Measurements from ENCODE around the gene GGA2.
"Not testable (repeated sequence)": the region's sequence is repeated elsewhere in the genome, so short reads cannot be mapped to it uniquely, and the experiment has no call there.

The GGA2 gene

DNA sequence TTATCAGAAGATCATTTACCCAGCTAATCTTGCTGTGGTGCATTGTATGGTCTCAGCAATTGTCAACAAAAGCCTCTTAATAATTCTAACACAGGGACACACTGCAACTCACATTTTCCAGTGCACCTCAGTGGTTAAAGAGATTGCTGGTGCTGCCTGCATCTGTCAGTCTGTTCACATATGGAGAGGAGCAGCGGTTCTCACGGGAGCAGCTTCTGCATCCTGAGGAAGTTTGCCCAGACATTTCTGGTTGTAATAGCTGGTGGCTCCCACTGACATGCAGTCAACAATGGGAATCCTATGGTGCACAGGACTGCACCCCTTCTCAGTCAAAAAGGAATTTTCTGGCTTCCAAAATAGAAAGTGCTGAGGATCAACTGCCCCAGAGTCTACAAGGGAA lies 7.8 kb downstream of the GGA2 start:
- DNase-seq, result no peak

DNA sequence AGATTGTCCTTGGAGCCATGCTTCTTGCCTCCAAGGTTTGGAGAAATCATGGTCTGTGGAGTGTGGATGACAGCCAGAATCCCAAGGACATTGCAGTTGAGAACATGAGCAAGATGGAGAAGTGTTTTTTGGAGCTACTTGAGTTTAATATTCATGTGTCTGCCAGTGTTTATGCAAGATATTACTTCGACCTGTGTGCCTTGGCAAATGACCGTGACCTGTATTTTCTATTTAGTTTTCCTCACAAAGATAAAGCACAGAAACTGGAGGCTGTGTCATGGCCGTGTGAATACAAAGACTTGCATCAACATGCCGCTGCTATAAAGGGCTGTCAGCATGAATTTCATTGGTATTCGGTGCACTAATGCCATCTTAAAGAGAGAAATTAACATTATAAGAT lies 9.0 kb downstream of the GGA2 start:
- no peak for DNase-seq

DNA sequence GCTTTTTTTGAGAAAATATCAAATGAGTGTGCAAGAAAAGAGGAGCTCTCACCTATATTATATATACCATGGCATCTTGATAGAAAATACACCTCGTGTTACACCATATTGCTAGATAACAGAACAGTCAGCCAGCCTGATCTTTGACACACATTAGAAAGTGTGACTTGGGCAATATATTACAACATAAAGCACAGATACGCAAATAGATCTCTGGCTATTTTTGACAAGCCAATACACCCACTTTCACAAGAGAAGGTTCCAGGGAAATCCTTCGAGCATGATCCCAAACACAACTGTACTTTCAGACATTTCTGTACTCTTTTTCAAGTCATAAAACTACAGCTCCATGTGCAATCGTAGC lies 9.4 kb downstream of the GGA2 start:
- DNase-seq, result no peak

DNA sequence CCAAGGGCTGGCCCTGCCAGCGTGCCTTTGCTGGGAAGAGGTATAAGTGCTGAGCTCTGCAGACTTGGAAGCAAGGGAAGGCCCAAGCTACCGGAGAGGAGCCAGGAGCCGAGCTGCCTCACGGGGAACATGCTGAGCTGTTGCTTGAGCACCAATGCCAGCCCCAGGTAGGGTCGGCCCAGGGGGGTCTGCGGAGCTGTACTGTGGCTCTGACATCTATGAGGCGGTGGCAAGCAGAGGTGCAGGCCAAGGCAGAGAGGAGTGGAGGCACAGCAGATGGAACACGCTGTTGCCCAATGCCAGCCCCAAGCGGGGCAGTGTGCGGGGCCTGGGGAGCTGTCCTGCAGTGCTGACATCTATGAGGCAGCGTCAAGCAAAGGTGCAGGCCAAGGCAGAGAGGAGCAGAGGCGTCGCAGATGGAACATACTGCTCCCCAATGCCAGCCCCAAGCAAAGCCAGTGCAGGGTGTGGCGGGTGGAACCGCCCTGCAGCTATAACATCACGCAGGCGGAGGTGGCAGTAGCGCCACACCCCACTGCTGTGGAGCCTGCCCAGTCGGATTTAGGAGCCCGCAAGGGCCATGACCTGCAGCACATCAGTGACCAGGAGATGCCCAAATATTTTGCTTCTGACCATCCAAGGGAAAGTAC lies 10.0 kb downstream of the GGA2 start:
- DNase-seq, result no peak

DNA sequence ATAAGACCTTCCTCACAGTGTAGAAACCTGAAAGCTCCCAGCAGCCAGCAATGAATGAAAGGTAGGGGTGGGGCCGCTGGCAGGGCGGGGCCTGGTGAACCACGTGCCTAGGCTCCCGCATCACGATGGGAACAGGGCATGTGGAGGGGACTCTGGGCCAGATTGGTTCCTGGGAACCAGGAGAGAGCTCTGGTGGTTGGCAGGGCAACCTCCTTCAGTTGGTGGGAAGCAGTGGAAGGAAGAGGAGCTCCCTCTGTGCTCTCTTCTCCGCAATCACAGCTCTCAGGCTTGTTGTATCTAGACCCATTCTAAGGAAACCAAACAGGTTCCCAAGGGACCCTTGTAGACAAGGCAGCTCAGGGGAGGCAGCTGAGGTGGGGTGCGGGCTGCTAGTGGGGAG lies 10.5 kb downstream of the GGA2 start:
- no peak for DNase-seq

DNA sequence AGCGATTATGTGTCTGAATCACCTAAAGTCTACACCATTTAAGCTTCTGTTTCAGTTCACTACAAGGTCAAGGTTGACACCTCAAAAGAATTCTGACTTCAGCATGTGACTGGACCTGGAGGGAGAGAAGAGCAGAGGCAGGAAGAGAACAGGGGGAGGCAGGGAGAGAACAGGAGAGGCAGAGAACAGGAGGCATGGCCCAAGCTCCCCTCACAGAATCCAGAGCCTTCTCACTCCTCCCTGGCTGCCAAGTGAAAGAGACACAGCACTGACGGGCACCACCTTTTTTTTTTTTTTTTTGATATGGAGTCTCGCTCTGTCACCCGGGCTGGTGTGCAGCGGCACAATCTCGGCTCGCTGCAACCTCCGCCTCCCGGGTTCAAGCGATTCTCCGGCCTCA lies 11.4 kb downstream of the GGA2 start:
- DNase-seq, result no peak

DNA sequence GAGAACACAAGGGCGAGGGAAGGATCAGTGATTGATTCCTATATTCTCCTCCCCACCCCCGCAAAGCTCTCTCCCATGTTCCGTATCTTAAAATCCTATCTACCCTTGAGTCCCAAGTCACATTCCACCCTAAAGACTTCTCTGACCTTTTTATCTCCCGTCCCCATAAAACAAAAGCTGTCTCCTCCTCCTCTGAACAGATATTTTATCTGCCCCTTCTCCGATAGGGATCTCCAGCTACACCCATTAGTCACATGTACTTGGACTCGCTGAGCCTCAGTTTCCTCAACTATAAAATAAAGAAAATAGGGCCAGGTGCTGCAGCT lies 12.8 kb downstream of the GGA2 start:
- DNase-seq, result no peak

DNA sequence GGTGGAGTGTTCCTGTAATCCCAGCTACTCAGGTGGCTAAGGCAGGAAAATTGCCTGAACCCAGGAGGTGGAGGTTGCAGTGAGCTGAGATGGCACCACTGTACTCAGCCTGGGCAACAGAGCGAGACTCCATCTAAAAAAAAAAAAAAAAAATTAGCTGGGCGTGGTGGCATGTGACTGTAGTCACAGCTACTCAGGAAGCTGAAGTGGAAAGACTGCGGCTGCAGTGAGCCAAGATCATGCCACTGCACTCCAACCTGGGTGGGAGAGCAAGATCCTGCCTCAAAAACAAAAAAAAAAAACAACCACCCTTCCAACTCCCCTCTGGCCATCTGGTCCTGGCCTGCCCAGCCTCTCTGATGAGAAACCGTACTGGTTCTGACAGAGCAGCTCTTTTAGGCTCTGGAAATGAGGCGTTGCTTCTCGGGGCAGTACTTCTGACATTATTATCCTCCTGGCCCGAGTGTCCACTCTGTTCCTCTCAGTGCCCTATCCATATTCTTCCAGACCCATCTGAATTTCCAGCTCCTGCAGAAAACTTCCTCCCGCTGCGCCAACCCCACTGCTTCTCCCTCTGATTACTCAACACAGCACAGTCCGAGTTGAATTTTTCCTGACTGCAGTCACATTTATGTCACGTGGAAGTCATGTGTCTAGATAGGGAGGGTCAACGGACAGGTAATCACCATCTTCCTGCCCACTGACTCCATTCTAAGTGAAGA lies 13.3 kb downstream of the GGA2 start:
- no peak for DNase-seq

DNA sequence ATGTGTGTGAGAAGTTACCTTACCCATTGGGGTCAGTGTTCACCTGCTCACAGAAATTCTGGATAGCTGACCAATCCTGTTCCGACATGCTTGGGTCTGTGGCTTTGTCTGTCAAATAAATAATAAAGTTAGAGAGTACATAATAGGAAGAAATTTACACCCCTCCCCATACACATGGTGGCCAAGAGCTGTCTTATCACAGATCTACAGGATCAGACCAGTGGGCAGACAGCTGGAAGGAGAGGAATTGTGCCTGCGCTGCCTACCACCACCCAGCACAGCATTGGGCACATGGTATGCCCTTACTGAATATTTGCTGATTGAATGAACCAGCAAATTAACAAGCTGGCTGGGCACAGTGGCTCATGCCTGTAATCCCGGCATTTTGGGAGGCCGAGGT lies 14.6 kb downstream of the GGA2 start:
- DNase-seq, result no peak

DNA sequence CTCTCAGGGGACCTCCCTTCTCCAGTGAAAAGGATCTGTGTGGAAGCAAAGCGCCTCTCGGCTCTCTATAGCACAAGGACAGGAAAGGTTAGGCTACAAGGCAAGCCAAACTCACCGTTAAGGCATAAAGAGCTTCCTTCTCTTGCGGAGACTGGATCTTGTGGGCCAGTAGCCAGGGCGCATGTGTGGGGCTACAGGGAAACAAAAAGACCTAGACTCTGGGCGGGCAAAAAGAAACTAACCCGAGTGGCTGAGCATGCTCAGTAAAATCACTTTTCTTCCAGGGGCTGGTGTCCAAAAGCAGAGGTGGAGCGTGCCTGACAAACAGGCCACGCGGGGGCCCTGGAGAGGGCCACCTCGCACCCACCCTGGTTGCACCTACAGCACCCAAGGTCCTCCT lies 16.1 kb downstream of the GGA2 start:
- no peak for DNase-seq

DNA sequence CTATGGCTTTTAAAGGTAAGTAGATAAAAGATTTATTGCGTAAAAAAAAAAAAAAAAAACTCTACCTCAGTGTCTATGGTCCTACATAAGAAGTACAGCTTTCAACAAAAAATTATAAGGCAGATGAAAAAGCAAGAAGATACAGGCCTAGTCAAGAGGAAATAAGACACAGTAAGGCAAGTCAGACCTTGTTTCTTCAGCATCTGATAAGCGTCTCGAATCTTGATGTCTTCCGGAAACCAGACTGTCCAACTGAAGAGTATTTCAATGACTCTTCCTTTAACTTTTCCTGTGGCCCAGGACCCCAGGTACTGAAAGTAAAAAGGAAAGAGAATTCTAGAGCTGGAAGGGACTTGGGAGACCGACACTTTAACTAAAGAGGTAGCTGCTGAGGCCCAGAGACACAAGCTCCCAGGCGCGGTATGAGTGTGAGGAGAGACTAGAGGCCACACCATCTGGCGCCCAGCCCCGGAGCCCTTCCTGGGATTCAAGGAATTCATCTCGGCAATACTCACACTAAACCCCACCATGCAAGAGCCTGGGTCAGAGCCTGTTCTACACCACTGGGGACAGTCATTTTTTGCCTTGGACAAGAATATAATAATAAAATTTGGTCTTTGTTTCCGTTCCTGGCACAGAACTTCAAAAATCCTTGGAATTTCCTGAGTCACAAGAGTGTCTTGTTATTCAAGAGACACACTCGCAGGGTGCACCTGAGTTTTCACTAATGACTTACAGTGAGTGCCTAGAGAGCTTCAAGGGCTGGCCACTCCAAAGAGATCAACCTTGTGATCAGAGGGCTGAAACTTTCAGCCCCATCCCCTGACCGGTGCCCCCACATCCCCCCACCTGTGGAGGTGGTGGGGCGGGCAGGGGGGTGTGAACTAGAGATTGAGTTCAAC lies 18.6 kb downstream of the GGA2 start:
- no peak for DNase-seq

DNA sequence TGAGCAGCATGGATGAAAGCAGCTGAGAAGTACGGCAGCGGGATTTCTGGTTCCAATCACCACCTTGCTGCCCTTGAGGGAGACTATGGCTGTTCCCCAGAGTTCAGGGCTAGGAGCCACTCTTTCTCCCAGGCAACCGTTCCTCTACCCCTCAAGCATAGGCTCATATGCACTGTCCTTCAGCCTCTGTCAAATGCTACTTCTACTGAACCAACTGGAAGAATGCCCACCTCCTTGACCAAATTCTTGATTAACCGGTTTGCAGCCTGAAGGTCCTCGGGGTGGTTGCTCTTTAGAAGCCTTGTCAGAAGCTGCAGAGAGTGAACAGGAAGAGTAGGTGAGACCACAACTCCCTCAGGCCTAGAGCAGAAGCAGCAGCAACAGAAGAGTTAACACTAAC lies 23.8 kb downstream of the GGA2 start:
- no peak for DNase-seq

DNA sequence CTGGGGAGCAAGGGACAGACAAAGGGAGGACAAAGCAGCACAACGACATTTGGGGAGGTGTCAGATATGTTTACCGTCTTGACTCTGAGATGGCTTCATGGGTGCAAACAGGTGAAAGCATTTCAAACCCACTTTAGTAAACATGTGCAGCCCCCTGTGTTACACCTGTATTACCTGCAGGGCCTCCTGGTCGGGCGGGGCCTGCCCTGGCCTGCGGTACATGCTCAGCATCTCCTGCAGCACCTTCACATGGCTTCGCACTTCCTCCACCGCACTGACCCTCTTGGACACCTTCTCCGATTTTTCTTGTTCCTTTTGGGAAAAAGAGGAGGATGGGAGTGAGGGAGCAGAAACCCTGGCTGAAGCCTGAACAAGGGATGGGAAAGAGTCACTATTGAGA lies 24.5 kb downstream of the GGA2 start:
- DNase-seq, result no peak

DNA sequence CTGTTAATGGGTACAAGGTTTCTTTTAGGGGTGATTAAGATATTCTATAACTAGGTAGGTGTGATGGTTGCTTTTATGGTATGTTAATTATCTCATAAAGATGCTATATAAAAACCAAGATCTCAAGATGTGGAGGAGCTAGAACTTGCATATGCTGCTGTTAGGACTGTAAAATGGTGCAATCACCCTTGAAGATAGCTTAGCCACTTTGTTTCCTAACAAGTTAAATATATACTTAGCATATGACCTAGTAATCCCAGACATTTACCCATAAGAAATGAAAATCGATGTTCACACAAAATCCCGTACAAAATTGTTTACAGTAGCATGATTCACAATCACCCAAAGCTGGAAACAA lies 25.1 kb downstream of the GGA2 start:
- no peak for DNase-seq

DNA sequence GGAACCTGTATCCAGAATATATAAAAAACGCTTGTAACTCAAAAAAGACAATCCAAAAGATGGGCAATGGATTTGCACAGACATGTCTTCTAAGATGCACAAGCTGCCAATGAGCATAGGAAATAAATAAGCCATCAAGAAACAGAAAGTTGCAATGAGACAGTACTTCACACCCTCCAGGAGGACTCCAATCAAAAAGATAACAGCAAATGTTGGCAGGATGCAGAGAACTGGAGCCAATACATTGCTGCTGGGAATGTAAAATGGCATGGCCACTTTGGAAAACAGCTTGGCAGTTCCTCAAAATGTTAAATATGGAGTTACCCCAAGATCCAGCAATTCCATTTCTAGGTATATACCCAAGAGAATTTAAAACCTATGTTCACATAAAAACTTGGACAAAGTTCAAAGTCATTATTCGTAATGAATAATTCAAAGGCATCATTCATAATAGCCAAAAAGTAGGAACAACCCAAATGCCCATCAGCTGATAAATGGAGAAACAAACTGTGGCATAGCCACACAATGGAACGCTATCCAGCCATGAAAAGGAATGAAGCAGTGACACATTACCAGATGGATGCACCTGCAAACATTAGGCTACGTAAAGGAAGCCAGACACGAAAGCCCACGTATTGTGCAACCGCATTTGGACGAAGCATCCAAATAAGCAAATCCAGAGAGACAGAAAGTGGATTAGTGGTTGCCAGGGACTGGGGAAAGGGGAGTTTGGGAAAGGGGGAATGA lies 25.6 kb downstream of the GGA2 start:
- no peak for DNase-seq

DNA sequence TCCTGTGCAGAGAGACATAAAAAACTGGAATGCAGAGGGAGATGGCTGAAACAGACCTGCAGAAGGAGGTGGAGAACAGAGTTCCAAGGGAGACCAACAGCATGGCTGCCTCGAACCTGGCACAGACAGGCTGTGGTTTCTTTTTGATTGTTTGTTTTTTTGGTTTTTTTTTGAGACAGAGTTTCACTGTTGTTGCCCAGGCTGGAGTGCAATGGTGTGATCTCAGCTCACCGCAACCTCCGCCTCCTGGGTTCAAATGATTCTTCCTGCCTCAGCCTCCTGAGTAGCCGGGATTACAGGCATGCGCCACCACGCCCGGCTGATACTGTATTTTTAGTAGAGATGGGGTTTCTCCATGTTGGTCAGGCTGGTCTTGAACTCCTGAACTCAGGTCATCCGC lies 26.8 kb downstream of the GGA2 start:
- DNase-seq, result not testable (repeated sequence)

DNA sequence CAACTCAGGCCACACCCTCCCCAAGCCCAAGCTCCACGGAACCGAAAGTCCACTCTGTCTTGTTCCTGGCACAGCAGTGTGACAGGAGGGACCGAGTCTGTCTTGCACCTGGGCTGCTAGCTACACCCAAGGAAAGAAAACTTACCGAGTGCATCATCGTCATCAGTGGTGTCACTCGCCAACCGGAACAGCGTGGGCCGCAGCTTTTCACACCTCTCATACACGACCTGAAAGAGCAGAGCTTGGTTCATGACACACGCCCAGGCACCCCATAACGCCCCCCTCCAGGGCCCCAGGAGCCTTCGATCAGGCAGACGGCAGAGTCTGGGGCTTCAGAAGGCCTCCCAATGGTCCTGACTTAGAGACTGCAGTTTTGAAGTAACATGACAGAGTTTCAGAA lies 27.5 kb downstream of the GGA2 start:
- DNase-seq, result no peak

DNA sequence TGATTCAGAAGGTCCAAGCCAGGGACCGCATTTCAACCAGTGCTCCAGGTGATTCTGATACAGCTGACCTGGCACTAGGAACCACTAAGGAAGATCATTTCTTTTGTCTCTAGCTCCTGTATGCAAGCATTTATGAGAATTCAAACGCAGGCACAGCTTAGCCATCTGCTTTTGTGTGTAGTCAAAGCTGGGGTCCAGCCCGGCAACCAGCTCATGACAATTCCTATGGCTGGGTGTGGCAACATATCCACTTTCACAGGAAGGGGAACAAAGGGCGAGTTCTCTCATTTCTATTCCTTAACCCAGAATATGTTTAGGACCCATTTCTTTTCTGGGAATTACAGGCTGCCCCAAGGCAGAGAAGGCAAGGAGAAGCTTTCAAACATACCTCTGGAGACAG lies 30.0 kb downstream of the GGA2 start:
- no peak for DNase-seq

DNA sequence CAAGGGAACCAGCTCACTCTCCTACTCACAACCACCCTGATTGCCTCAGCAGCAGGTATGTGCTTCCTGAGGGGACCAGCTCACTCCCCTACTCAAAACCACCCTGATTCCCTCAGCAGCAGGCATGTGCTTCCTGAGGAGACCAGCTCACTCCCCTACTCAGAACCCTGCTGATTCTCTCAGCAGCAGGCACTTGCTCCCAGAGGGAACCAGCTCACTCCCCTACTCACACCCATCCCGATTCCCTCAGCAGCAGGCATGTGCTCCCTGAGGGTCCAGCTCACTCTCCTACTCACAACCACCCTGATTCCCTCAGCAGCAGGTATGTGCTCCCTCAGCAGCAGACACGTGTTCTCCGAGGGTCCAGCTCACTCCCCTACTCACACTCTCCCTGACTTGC lies 31.2 kb downstream of the GGA2 start:
- DNase-seq, result no peak

DNA sequence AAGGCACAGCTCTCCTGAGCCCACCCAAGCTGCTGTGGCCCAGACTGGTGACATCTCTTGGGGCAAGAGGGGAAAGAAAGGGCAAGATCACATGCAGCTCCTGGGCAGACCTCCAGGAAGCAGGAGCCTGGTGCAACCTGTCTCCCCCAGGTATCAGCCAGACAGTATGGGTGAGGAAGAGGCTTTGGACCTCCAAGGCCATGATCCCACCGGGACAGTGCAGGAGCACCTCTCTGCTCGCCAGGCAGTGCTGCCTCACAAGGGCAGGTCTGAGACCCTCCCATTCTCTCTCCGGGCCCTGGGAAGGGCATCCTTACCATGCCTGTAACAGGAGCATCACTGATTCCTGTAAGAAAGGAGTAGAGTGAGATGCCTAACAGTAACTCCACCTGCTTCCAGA lies 31.7 kb downstream of the GGA2 start:
- no peak for DNase-seq

DNA sequence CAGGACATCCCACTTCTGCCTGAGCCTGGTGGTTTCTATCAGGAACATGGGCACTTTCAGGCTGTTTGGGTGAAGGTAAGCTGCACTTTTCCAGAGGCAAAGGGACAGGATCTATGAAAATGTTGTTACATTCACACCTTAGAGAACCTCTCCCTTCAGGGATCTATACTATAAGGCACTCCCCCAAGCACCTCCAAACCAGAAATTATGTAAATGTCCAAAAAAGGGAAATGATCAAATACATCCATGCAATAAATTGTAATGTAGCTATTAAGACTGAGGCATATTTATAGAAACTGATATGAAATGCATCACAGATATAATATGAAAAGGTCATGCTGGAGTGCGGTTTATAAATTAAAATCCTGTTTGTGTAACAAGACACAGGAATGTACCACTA lies 34.0 kb downstream of the GGA2 start:
- DNase-seq, result no peak

DNA sequence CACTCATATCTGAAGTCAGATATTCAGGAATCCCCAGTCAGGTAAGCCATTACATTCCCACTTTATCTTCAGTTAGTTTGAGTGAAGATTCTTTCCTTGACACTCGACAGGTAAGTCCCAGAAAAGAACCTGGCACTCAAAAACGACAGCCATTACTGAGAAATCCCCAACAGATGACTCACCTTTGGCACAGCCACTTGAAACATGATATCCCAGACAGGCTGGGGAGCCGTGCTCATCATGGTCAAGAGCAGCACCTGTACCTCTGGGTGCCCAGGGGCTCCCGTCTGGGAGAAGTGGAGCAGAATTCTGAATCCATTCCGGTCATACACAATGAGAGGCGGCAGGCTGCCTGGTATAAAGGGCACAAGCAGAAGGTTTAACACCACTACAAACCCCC lies 40.5 kb downstream of the GGA2 start:
- no peak for DNase-seq

DNA sequence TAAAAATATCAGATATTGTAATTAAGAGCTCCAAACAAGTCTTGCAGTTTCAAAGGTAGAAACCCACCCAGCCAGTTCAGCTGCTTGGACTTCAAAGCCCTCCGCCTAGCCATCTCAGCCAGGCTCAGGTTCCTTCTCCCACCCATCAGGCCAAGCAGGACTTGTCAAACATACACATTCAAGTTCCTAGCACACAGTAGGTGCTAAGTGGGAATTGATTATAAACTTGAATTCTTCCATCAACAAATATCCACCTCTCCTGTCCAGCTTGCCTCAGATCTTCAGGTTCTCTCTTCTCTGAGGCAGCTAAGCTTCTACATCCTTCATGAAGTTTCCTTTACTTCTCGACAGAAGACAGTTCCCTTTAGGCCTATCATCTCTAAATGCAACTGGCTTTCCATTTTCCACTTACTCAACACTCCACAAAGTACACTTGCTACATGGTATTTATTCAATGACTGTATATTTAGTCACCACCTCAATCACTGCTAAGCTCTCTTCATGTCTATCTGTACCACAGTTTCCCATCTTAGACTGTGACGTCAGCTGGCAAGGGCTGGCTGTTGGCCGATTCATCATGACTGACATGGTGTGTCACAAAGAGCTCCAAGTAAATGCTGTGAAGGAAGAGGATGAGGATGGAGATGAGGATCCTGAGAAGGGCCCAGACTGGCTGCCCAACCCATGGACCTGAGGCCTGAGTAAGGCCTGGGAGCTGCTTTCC lies 44.0 kb downstream of the GGA2 start:
- DNase-seq, result no peak

All from NCI-H187 treated with DMSO at 0.1 percent for 48 hours (cell line).